ENCODE results near the gene SSX2B.
"Not testable (repeated sequence)": the region's sequence is repeated elsewhere in the genome, so short reads cannot be mapped to it uniquely, and the experiment has no call there.

Gene SSX2B

GRCh38 chrX:52750952-52751351, at the start of gene SSX2B:
Gene SSX2B, plus strand, starts transcription at chrX:52751252. Its CDS starts 1,429 bp downstream, at chrX:52752681.
- not testable (repeated sequence) for DNase-seq

DNA sequence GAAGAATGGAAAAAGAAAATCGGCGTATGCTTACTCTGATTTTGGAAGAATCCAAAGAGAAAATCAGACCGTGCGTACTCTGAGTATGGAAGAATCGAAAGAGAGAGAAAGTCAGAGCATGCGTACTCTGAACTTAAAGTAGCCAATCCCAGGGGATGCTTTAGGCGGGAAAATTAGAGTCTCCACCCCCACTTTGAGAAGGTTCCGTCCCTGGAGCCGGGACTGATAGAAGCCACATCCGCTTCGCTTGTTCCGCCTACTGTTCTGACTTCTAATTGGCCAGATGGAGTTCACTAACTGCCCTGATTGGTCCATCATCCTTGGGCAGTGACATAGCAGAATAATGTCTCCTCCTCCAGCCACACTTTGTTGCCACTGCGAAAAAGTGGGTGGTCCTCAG, 44.0 kb upstream of the SSX2B start, which contains the start of gene SSX2:
Gene SSX2, minus strand, starts transcription at position 101 of the 400 bp plus-strand sequence. CDS start 1,429 bp downstream, outside the sequence.
- DNase-seq: not testable (repeated sequence)

- DNase-seq: not testable (repeated sequence)
Observed at GRCh38 chrX:52765983-52766382, 14.9 kb downstream of the SSX2B start.

DNA sequence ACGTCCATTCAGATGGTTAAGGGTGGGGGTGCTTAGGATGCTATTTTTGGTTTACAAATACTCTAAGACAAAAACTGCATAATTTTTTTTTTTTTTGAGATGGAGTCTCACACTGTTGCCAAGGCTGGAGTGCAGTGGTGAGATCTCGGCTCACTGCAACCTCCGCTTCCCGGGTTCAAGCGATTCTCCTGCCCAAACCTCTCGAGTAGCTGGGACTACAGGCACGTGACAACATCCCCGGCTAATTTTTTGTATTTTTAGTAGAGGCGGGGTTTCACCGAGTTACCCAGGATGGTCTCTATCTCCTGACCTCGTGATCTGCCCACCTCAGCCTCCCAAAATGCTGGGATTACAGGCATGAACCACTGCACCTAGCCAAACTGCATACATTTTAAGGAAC, 22.5 kb downstream of the SSX2B start:
- not testable (repeated sequence) for DNase-seq

DNA sequence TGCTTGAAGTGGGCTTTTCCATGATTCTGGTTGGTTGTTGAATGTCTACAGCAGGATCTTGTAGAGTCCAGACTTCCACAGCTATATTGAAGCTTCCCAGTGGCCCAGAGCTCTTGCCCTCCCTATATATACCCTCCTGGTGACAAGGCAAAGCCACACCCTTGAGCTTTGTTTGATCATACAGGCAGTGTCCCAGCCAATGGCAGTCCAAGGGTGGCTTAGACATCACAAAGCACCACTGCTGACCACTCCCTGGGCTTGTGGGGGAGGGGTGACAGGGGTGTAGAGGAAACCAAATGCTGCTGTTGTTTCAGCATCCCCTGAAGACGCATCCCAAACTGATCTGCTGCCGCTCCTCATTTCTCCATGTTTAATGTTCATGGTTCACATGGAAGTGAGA, 46.3 kb downstream of the SSX2B start, which contains the start of gene SPANXN5:
Gene SPANXN5, minus strand, starts transcription at position 101 of the 400 bp plus-strand sequence. Its CDS starts 79 bp downstream, at position 22.
- DNase-seq: not testable (repeated sequence)

DNA sequence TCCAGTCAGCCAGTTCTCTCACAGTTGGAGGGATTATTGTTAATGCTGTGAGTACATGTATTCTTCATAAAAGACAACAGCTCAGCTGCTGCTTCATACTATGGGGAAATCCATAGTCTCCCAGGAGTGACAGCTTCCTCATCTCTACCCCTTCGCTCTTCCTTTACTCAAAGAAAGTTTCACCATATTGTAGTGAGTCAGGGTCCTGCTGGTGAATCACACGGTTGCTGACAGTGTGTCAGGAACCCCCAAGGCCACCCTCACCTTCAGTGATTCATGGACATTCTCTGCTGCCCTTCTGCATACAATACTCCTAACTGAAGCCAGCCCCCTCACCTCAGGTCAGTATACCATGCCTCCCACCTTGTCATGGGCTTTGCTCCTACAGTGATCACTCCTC, 53.8 kb downstream of the SSX2B start:
- DNase-seq: not testable (repeated sequence)
